Measurements from ENCODE around the gene SOWAHC. TPM values are rescaled to one million over a fixed set of nuclear protein-coding genes. Genes with fewer than 3 reads are reported as not detected.

Gene SOWAHC
- total RNA-seq, 1 experiment from 2014 or later, result 7.3 TPM

GRCh38 chr2:109645412-109646184 is 31.4 kb downstream of the SOWAHC start:
- no peak for DNase-seq (ENCODE audit: low read depth)

- DNase-seq (ENCODE audit: low read depth), result no peak
Measured at GRCh38 chr2:109646961-109647360, 32.8 kb downstream of the SOWAHC start.

GRCh38 chr2:109647636-109648035 is 33.5 kb downstream of the SOWAHC start:
- DNase-seq (ENCODE audit: low read depth), result peak; percentile 19

GRCh38 chr2:109648041-109648527 is 33.9 kb downstream of the SOWAHC start:
- DNase-seq (ENCODE audit: low read depth), result no peak

GRCh38 chr2:109649736-109650695 is 35.9 kb downstream of the SOWAHC start:
- no peak for DNase-seq (ENCODE audit: low read depth)

GRCh38 chr2:109654326-109655050 is 40.3 kb downstream of the SOWAHC start:
- no peak for DNase-seq (ENCODE audit: low read depth)

GRCh38 chr2:109655287-109655686 is 41.1 kb downstream of the SOWAHC start:
- no peak for DNase-seq (ENCODE audit: low read depth)

- no peak for DNase-seq (ENCODE audit: low read depth)
Measured at GRCh38 chr2:109659396-109660045, 45.4 kb downstream of the SOWAHC start.

GRCh38 chr2:109660046-109660860 is 46.1 kb downstream of the SOWAHC start:
- peak; percentile 13 for DNase-seq (ENCODE audit: low read depth)

- DNase-seq (ENCODE audit: low read depth), result no peak
Measured at GRCh38 chr2:109662889-109663288, 48.7 kb downstream of the SOWAHC start.

- DNase-seq (ENCODE audit: low read depth), result peak; percentile 53
Measured at GRCh38 chr2:109663721-109664120, 49.6 kb downstream of the SOWAHC start.

- DNase-seq (ENCODE audit: low read depth), result no peak
Measured at GRCh38 chr2:109666466-109666865, 52.3 kb downstream of the SOWAHC start.

Other genes starting within 250 kb of the SOWAHC start
- 75.1 and 77.4 TPM in 2 replicates for gene SEPTIN10, start 398 bp upstream of the SOWAHC start, total RNA-seq (2014; rRNA removed)
- gene RGPD5, start 179.9 kb downstream of the SOWAHC start, total RNA-seq (2014; rRNA removed), result 7.6 and 11.1 TPM in 2 replicates

Measured in LHCN-M2 (cell line).